WERI-Rb-1 (cell line): ENCODE results near the gene WDR11.
A peak's percentile ranks its signal among the peaks of the same experiment; 100 is the strongest.

Experiments used
- DNase-seq: peaks from one replicate; pipeline ENCODE4 v3.0.0-alpha.2; 2020
- H3K27ac ChIP-seq: fragments of 250-450 bp; sonication (Bioruptor Pico); 2 replicates; pipeline ENCODE4 v1.5.1; 2020; ENCODE audit warnings: mild to moderate bottlenecking, moderate library complexity
- H3K27me3 ChIP-seq: fragments of 250-450 bp; sonication (Bioruptor Pico); 2 replicates; pipeline ENCODE4 v1.5.1; 2021; ENCODE audit warnings: mild to moderate bottlenecking, low read depth, moderate library complexity; ENCODE audit not compliant: insufficient read depth, severe bottlenecking
- H3K36me3 ChIP-seq: fragments of 250-450 bp; sonication (Bioruptor Pico); 2 replicates; pipeline ENCODE4 v1.5.1; 2020; ENCODE audit warnings: mild to moderate bottlenecking, moderate library complexity
- H3K4me3 ChIP-seq: 2 replicates; pipeline ENCODE4 v1.5.1; 2011; ENCODE audit warnings: low read depth, mild to moderate bottlenecking, control low read depth, low read length
- H3K9me3 ChIP-seq: fragments of 250-450 bp; sonication (Bioruptor Pico); 2 replicates; pipeline ENCODE4 v1.5.1; 2021; ENCODE audit warnings: mild to moderate bottlenecking, moderate library complexity; ENCODE audit not compliant: severe bottlenecking
- CTCF ChIP-seq: IDR thresholded peaks from 2 replicates; pipeline ENCODE4 v1.5.1; 2011; ENCODE audit warnings: low read depth, mild to moderate bottlenecking, control low read depth, inconsistent platforms, low read length

The WDR11 gene

DNA sequence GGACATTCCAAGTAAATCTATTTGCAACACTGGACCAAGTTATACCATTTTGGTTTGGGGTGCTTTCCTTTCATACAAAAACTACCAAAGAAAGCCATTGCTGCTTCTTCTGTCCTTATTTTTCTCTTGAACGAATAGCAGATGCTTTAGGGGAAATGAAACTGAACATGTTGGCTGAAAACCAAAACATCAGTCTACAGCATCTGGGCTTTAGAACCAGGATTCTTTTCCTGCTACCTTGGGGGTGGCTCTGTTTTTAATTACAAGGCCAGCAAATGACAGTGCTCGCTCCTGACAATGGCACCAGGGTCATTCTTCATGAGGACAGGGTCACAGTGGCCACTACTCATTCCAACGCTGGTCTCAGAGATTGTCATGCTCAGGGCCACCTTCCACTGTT is 80.3 kb downstream of the WDR11 start:
- no peaks in the 10 kb centered on the region for H3K9me3 ChIP-seq
- H3K36me3 ChIP-seq, result no peaks in the 10 kb centered on the region
- H3K4me3 ChIP-seq, result no peak overlapping the region
- no peaks in the 10 kb centered on the region for H3K27me3 ChIP-seq
- no peak for DNase-seq
- TF ChIP-seq CTCF, result no peak
- H3K27ac ChIP-seq, result no peak overlapping the region

- Histone ChIP-seq H3K27ac (no peak overlapping the region), H3K9me3 (no peaks in the 10 kb centered on the region), H3K4me3 (no peak overlapping the region), H3K36me3 (no peaks in the 10 kb centered on the region), H3K27me3 (no peaks in the 10 kb centered on the region)
- no peak for TF ChIP-seq CTCF
- DNase-seq, result no peak
Measured at GRCh38 chr10:120931999-120932398, 80.8 kb downstream of the WDR11 start.

GRCh38 chr10:120938822-120939221 is 87.7 kb downstream of the WDR11 start:
- Histone ChIP-seq H3K9me3 (no peaks in the 10 kb centered on the region), H3K27me3 (no peaks in the 10 kb centered on the region), H3K4me3 (no peak overlapping the region), H3K36me3 (no peaks in the 10 kb centered on the region), H3K27ac (no peak overlapping the region)
- no peak for TF ChIP-seq CTCF
- no peak for DNase-seq

GRCh38 chr10:120940299-120940900 is 89.2 kb downstream of the WDR11 start:
- TF ChIP-seq CTCF, result no peak
- Histone ChIP-seq H3K9me3 (no peaks in the 10 kb centered on the region), H3K36me3 (no peaks in the 10 kb centered on the region), H3K4me3 (no peak overlapping the region), H3K27ac (no peak overlapping the region), H3K27me3 (no peaks in the 10 kb centered on the region)
- DNase-seq, result no peak

- Histone ChIP-seq H3K27me3 (no peaks in the 10 kb centered on the region), H3K36me3 (no peaks in the 10 kb centered on the region), H3K4me3 (no peak overlapping the region), H3K9me3 (no peaks in the 10 kb centered on the region), H3K27ac (no peak overlapping the region)
- no peak for DNase-seq
- TF ChIP-seq CTCF, result no peak
Measured at GRCh38 chr10:120941501-120941900, 90.3 kb downstream of the WDR11 start.

GRCh38 chr10:120942806-120943413 is 91.7 kb downstream of the WDR11 start:
- DNase-seq, result peak; percentile 80
- H3K36me3 ChIP-seq, result no peaks in the 10 kb centered on the region
- H3K27ac ChIP-seq, result no peak overlapping the region
- TF ChIP-seq CTCF, result peak; percentile 95
- H3K4me3 ChIP-seq, result no peak overlapping the region
- H3K27me3 ChIP-seq, result no peaks in the 10 kb centered on the region
- H3K9me3 ChIP-seq, result no peaks in the 10 kb centered on the region
